HepG2 (cell line): ENCODE measurements around the gene CISD1. TPM values are rescaled to one million over a fixed set of nuclear protein-coding genes. Genes with fewer than 3 reads are reported as not detected.

Experiments used
- ATAC-seq: fragments of 200-7000 bp; cut with Tn5 transposase; 3 replicates; pipeline ENCODE4 v1.9.1; 2020; ENCODE audit warnings: mild to moderate bottlenecking, moderate library complexity
- BruUV-seq: library from RNA; stranded (reverse); fragments of 400-500 nt; replicated peaks from 2 replicates; lab custom pipeline; 2021; lab: Mats Ljungman, UMichigan
- CTCF ChIA-PET: fragments of 300-600 bp; formaldehyde crosslinking; extraction: SDS; loops from one replicate; lab custom pipeline; 2021; ENCODE audit warnings: low total read pairs, inconsistent platforms, low intra/inter-chr PET ratio; lab: Yijun Ruan, JAX
- POLR2A ChIA-PET: fragments of 350-600 bp; sonication (Branson Sonifier 250); formaldehyde crosslinking; loops from one replicate; lab custom pipeline; 2020; ENCODE audit warnings: antibody characterized with exemption, inconsistent platforms; lab: Yijun Ruan, JAX
- DNase-seq: peaks from one replicate; pipeline ENCODE4 v3.0.0-alpha.2; 2015; ENCODE audit warnings: low spot score
- FAIRE-seq: peaks from 3 replicates; lab custom pipeline; 2011; peaks lifted over from hg19 to GRCh38; lab: Jason Lieb, UNC
- H2AFZ ChIP-seq: one replicate; pipeline ENCODE4 v1.6.1; 2011; ENCODE audit warnings: low read length, inconsistent platforms
- H3K27ac ChIP-seq: fragments of 300-600 bp; 3 replicates; pipeline ENCODE4 v1.8.0; 2011; ENCODE audit warnings: mixed run types, mild to moderate bottlenecking, mixed read lengths, low read length, inconsistent platforms; ENCODE audit not compliant: insufficient read depth; ENCODE audit errors: extremely low read length
- H3K27me3 ChIP-seq, 2 experiments: fragments of 200-600 bp in 1 of 2; 2 replicates in 1 of 2; 3 replicates in 1 of 2; pipeline versions ENCODE4 v1.6.0 to v1.8.0; 2011; ENCODE audit warnings: low read length in 2 of 2, mild to moderate bottlenecking in 2 of 2, moderate library complexity in 2 of 2, inconsistent platforms in 1 of 2; ENCODE audit not compliant: insufficient read depth in 2 of 2, control insufficient read depth in 1 of 2
- H3K36me3 ChIP-seq, 2 experiments: fragments of 200-600 bp in 1 of 2; replicated peaks in 1 of 2; 2 replicates in 1 of 2; 3 replicates in 1 of 2; pipeline versions ENCODE4 v1.5.1 to v1.8.0; 2011; ENCODE audit warnings: low read length in 2 of 2, inconsistent platforms in 1 of 2; ENCODE audit not compliant: insufficient read depth in 2 of 2, control insufficient read depth in 1 of 2
- H3K4me1 ChIP-seq: 2 replicates; pipeline ENCODE4 v1.5.1; 2012; ENCODE audit warnings: low read length, inconsistent platforms; ENCODE audit not compliant: insufficient read depth
- H3K4me2 ChIP-seq: 2 replicates; pipeline ENCODE4 v1.6.0; 2011; ENCODE audit warnings: low read depth, low read length, inconsistent platforms
- H3K4me3 ChIP-seq, 3 experiments: fragments of 200-600 bp in 1 of 3; sonication (generic), shearing (Covaris generic) in 1 of 3; replicated peaks in 1 of 3; 2 replicates each; pipeline ENCODE4 v1.5.1; 2011 to 2016; ENCODE audit warnings: low read length in 3 of 3, inconsistent platforms in 2 of 3, low read depth in 2 of 3, mild to moderate bottlenecking in 2 of 3, control low read depth in 1 of 3, mixed read lengths in 1 of 3; ENCODE audit not compliant: insufficient read depth in 1 of 3
- H3K79me2 ChIP-seq: one replicate; pipeline ENCODE4 v1.6.1; 2011; ENCODE audit warnings: low read length, inconsistent platforms; ENCODE audit not compliant: insufficient read depth
- H3K9ac ChIP-seq: 2 replicates; pipeline ENCODE4 v1.6.0; 2011; ENCODE audit warnings: mild to moderate bottlenecking, low read depth, low read length, inconsistent platforms; ENCODE audit not compliant: insufficient read depth
- H3K9me3 ChIP-seq: 2 replicates; pipeline ENCODE4 v1.5.1; 2012; ENCODE audit warnings: mild to moderate bottlenecking, low read length
- H4K20me1 ChIP-seq: 2 replicates; pipeline ENCODE4 v1.6.0; 2011; ENCODE audit warnings: inconsistent platforms, mild to moderate bottlenecking, low read length, moderate library complexity; ENCODE audit not compliant: insufficient read depth
- BCL6 ChIP-seq: IDR thresholded peaks from 2 replicates; pipeline ENCODE4 v1.6.1; 2016; ENCODE audit warnings: missing genetic modification reagents, missing compliant biosample characterization
- DNMT3B ChIP-seq: conservative IDR thresholded peaks from 2 replicates; pipeline ENCODE4 v1.6.1; 2016; ENCODE audit warnings: missing biosample characterization, control low read depth
- EHMT2 ChIP-seq: fragments of 200-600 bp; sonication (generic); IDR thresholded peaks from 2 replicates; pipeline ENCODE4 v1.7.0; 2017; ENCODE audit warnings: antibody characterized with exemption, low read depth, low read length, borderline replicate concordance
- ESRRA ChIP-seq: sonication (generic); formaldehyde crosslinking; IDR thresholded peaks from 2 replicates; pipeline ENCODE4 v1.5.1; 2020; ENCODE audit warnings: mild to moderate bottlenecking, low read depth, missing genetic modification reagents
- FOXC1 ChIP-seq: sonication (generic); formaldehyde crosslinking; IDR thresholded peaks from 2 replicates; pipeline ENCODE4 v1.8.0; 2022; ENCODE audit warnings: mild to moderate bottlenecking, missing genetic modification reagents, borderline replicate concordance
- GABPA ChIP-seq, 2 experiments: IDR thresholded peaks; 2 replicates each; pipeline ENCODE4 v1.6.1; 2011 to 2016; ENCODE audit warnings: low read depth in 2 of 2, low read length in 1 of 2, missing biosample characterization in 1 of 2, missing genetic modification characterization in 1 of 2
- MIXL1 ChIP-seq: IDR thresholded peaks from 2 replicates; pipeline ENCODE4 v1.6.1; 2016
- NFE2L1 ChIP-seq: sonication (generic); formaldehyde crosslinking; IDR thresholded peaks from 2 replicates; pipeline ENCODE4 v1.4.0; 2020; ENCODE audit warnings: missing genetic modification reagents, mild to moderate bottlenecking, borderline replicate concordance
- PAXIP1 ChIP-seq: sonication (generic); formaldehyde crosslinking; conservative IDR thresholded peaks from 2 replicates; pipeline ENCODE4 v1.4.0; 2020; ENCODE audit warnings: mild to moderate bottlenecking, missing genetic modification reagents, moderate library complexity
- PRMT3 ChIP-seq: sonication (generic); formaldehyde crosslinking; IDR thresholded peaks from 2 replicates; pipeline ENCODE4 v1.8.1; 2022; ENCODE audit warnings: low read depth, mild to moderate bottlenecking, moderate library complexity, missing genetic modification reagents, borderline replicate concordance
- SMAD3 ChIP-seq: sonication (generic); formaldehyde crosslinking; IDR thresholded peaks from 2 replicates; pipeline ENCODE4 v1.4.0; 2020; ENCODE audit warnings: missing genetic modification reagents
- TFE3 ChIP-seq: IDR thresholded peaks from 2 replicates; pipeline ENCODE4 v1.6.1; 2016
- U2AF2 ChIP-seq: fragments of 200-400 bp; formaldehyde crosslinking; IDR thresholded peaks from 2 replicates; pipeline ENCODE4 v1.6.1; 2017; ENCODE audit warnings: low read depth, mild to moderate bottlenecking, low read length
- ZNF256 ChIP-seq: sonication (generic); formaldehyde crosslinking; conservative IDR thresholded peaks from 2 replicates; pipeline ENCODE4 v1.4.0; 2020; ENCODE audit warnings: missing genetic modification reagents
- ZNF367 ChIP-seq: sonication (generic); formaldehyde crosslinking; IDR thresholded peaks from 2 replicates; pipeline ENCODE4 v1.4.0; 2020; ENCODE audit warnings: missing genetic modification reagents, borderline replicate concordance
- ZNF446 ChIP-seq: sonication (generic); formaldehyde crosslinking; IDR thresholded peaks from 2 replicates; pipeline ENCODE4 v1.5.0; 2020; ENCODE audit warnings: mild to moderate bottlenecking, missing genetic modification reagents
- ZNF790 ChIP-seq: sonication (generic); formaldehyde crosslinking; IDR thresholded peaks from 2 replicates; pipeline ENCODE4 v1.8.0; 2022; ENCODE audit warnings: missing genetic modification reagents, mild to moderate bottlenecking, borderline replicate concordance
- WGBS: methylation state at CpG from one replicate; pipeline ENCODE4 v1.1.6; 2017; ENCODE audit warnings: low lambda C conversion rate; 5-methylcytosine and 5-hydroxymethylcytosine counted together
- in situ Hi-C: cut with HindIII; loops from 2 replicates; pipeline ENCODE4 v1.10.0; 2017; ENCODE audit warnings: low pct_unique_long_range_greater_than_20kb; ENCODE audit not compliant: extremely low pct_ligation_motif_present
- intact Hi-C: fragments of 100-400 bp; cut with micrococcal nuclease; formaldehyde crosslinking; loops from one replicate; pipeline ENCODE4 v1.10.0; 2022; ENCODE audit not compliant: unreplicated experiment
- polyA plus RNA-seq, 8 experiments: library from polyadenylated mRNA; depleted of rRNA in 3 of 8; stranded (reverse) in 7 of 8; unstranded in 1 of 8; fragments of >200 nt; fragmentation: Illumina TruSeq in 4 of 8; extraction: Trizol in 4 of 8; gene quantifications; 2 replicates each; pipeline versions ENCODE4 v1.2.1 to v1.2.3, GENCODE V29; 2011 to 2016; ENCODE audit warnings: low read depth in 4 of 8, missing spikeins in 1 of 8, mixed read lengths in 1 of 8; ENCODE audit not compliant: insufficient read depth in 1 of 8
- total RNA-seq, 5 experiments: library from RNA; depleted of rRNA; stranded (reverse); fragments of >200 nt; fragmentation: Illumina TruSeq; extraction: Trizol; gene quantifications; 2 replicates each; pipeline ENCODE4 v1.2.3, GENCODE V29; 2016; ENCODE audit warnings: low read depth in 1 of 5
- TF ChIP-seq, protein P1 (sequence below): sonication (generic); IDR thresholded peaks from 2 replicates; pipeline ENCODE4 v1.6.1; 2016; ENCODE audit warnings: low read depth, borderline replicate concordance

Gene CISD1
- total and polyA plus RNA-seq, 2 of the 13 experiments (the other 11 are each of a cell fraction or from before 2014, with no cell fraction given), result 63.4 to 78.9 TPM

DNA sequence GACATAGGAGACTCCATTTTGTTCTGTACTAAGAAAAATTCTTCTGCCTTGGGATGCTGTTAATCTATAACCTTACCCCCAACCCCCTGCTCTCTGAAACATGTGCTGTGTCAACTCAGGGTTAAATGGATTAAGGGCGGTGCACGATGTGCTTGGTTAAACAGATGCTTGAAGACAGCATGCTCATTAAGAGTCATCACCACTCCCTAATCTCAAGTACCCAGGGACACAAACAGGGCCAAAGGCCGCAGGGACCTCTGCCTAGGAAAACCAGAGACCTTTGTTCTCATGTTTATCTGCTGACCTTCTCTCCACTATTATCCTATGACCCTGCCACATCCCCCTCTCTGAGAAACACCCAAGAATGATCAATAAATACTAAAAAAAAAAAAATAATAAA is 24.3 kb upstream of the CISD1 start (continued):
- TF ChIP-seq TFE3, result 0 out of 2 replicates have a peak, but pooled peaks have one; percentile 36
- peak; percentile 92 for TF ChIP-seq BCL6 (CRISPR knock-in tag)
- TF ChIP-seq PAXIP1 (CRISPR knock-in tag), result peak; percentile 65
- 0 out of 2 replicates have a peak, but pooled peaks have one; percentile 64 for TF ChIP-seq MIXL1 (CRISPR knock-in tag)

DNA sequence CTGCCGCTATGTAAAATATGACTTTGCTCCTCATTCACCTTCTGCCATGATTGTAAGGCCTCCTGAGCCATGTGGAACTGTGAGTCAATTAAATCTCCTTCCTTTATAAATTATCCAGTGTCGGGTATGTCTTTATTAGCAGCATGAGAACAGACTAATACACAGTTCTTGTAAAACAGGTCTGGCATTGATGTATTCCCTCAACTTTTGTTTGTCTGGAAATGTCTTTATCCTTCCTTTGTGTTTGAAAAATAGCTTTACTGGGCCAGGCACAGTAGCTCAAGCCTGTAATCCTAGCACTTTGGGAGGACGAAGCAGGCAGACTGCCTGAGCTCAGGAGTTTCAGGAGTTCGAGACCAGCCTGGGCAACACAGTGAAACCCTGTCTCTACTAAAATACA is 15.8 kb upstream of the CISD1 start:
- 99% methylated on average over 4 of the region's 4 CpGs for WGBS
- peaks cover 0 to 2% of the 10 kb centered on the region in 2 experiments; a peak in 1 of 5 replicates for H3K36me3 ChIP-seq
- ATAC-seq, result no peak
- no peak overlapping the region for H2AFZ ChIP-seq
- no peaks in the 10 kb centered on the region for H3K9me3 ChIP-seq
- intact Hi-C loops, result no loop called here
- TF ChIP-seq ZNF446 (CRISPR knock-in tag) (no peak), GABPA (IDR thresholded peaks at IDR 0.05; ENCODE audit: low read depth, low read length) (no peak), GABPA (CRISPR knock-in tag; IDR thresholded peaks at IDR 0.05; ENCODE audit: low read depth) (no peak), ZNF367 (CRISPR knock-in tag) (no peak), ZNF790 (CRISPR knock-in tag) (no peak), U2AF2 (no peak), ZNF256 (no peak), EHMT2 (no peak), FOXC1 (no peak), NFE2L1 (no peak), ESRRA (CRISPR knock-in tag) (no peak), PRMT3 (CRISPR knock-in tag) (no peak), DNMT3B (no peak), SMAD3 (CRISPR knock-in tag) (no peak)
- TF ChIP-seq, protein P1, sequence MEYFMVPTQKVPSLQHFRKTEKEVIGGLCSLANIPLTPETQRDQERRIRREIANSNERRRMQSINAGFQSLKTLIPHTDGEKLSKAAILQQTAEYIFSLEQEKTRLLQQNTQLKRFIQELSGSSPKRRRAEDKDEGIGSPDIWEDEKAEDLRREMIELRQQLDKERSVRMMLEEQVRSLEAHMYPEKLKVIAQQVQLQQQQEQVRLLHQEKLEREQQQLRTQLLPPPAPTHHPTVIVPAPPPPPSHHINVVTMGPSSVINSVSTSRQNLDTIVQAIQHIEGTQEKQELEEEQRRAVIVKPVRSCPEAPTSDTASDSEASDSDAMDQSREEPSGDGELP, result no peak
- TF ChIP-seq, all 625 proteins: peak for 0
- Histone ChIP-seq H3K4me3 (no peak overlapping the region), H3K27me3 (no peaks in the 10 kb centered on the region), H3K79me2 (peaks cover 7% of the 10 kb centered on the region), H3K27ac (no peak overlapping the region), H3K4me2 (no peak overlapping the region), H4K20me1 (no peaks in the 10 kb centered on the region), H3K9ac (no peak overlapping the region), H3K4me1 (peaks cover 12% of the 10 kb centered on the region)
- no peak for FAIRE-seq
- ChIA-PET CTCF (no interaction called here), POLR2A (interaction anchor here (1.5 kb wide), 1 partner anchor 14 kb away, joined by 4 read pairs; no protein-coding TSS in a partner anchor)
- BruUV-seq, result no TSS peak
- in situ Hi-C loops, result no loop called here
- no peak for DNase-seq
